ENCODE data around the gene MAP3K10. TPM values are rescaled to one million over a fixed set of nuclear protein-coding genes. Genes with fewer than 3 reads are reported as not detected.
"Not testable (repeated sequence)": the region's sequence is repeated elsewhere in the genome, so short reads cannot be mapped to it uniquely, and the experiment has no call there.

The MAP3K10 gene
- total and polyA plus RNA-seq, 4 experiments from 2014 or later = 2.0 to 30.2 (median 28.4) TPM; not detected in 1

- CTCF ChIA-PET (ENCODE audit: partially characterized antibody) = interaction anchor here (1.7 kb wide), 1 partner anchor 79 kb away, joined by 9 read pairs; no protein-coding TSS in a partner anchor
- peaks cover 0 to 3% of the 10 kb centered on the region in 2 donors for H3K36me3 Mint-ChIP-seq
- DNase-seq = peak in 4 of 5 donors; percentile 42 to 62 (median 53)
- Histone ChIP-seq H3K36me3 (ENCODE audit: insufficient read depth, low read length) (no peaks in the 10 kb centered on the region), H3K4me3 (ENCODE audit: low read length in 2 of 2) (no peak within 1 kb of the TSS), H3K9me3 (ENCODE audit: control insufficient read depth in 1 of 2, low read length in 2 of 2) (no peaks in the 10 kb centered on the region), H3K27me3 (ENCODE audit: insufficient read depth, low read length) (peaks cover 25% of the 10 kb centered on the region), H3K4me1 (ENCODE audit: insufficient read depth, low read length) (peaks cover 15% of the 10 kb centered on the region), H3K27ac (ENCODE audit: low read depth, low read length) (no peak within 1 kb of the TSS)
- peaks cover 7 to 15% (median 10%) of the 10 kb centered on the region in 4 donors for H3K4me1 Mint-ChIP-seq
- peaks cover 30 to 36% of the 10 kb centered on the region in 2 donors for H3K27me3 Mint-ChIP-seq
- peak within 1 kb of the TSS in 2 of 7 donors; percentile 42 to 65 for H3K27ac Mint-ChIP-seq
- H3K4me3 Mint-ChIP-seq = peak within 1 kb of the TSS in 1 of 8 donors; percentile 39
- peaks cover 0 to 3% (median 1%) of the 10 kb centered on the region in 8 donors for H3K9me3 Mint-ChIP-seq
- intact Hi-C loops (cut with micrococcal nuclease) = no loop called here
- POLR2A ChIA-PET (ENCODE audit: partially characterized antibody) = interaction anchor here (0.9 kb wide), 1 partner anchor 27 kb away, joined by 3 read pairs; the partner anchor contains the start of gene MAP3K10
Observed at GRCh38 chr19:40217934-40218890, 27.0 kb downstream of the MAP3K10 start, which contains the start of gene TTC9B. TSS of gene TTC9B (minus strand) at chr19:40218384. CDS start at chr19:40218381, 3 bp downstream.

GRCh38 chr19:40219029-40219428 is 27.8 kb downstream of the MAP3K10 start:
- H3K4me3 Mint-ChIP-seq; POLR2A ChIA-PET (ENCODE audit: partially characterized antibody): not testable (repeated sequence)
- CTCF ChIA-PET (ENCODE audit: partially characterized antibody) = interaction anchor here (1.7 kb wide), 1 partner anchor 79 kb away, joined by 9 read pairs; no protein-coding TSS in a partner anchor

GRCh38 chr19:40219721-40220276 is 28.6 kb downstream of the MAP3K10 start:
- no peak for DNase-seq
- Histone ChIP-seq H3K27ac (ENCODE audit: low read depth, low read length) (no peak overlapping the region), H3K9me3 (ENCODE audit: control insufficient read depth in 1 of 2, low read length in 2 of 2) (no peaks in the 10 kb centered on the region), H3K36me3 (ENCODE audit: insufficient read depth, low read length) (no peaks in the 10 kb centered on the region), H3K4me3 (ENCODE audit: low read length in 2 of 2) (no peak overlapping the region), H3K27me3 (ENCODE audit: insufficient read depth, low read length) (peaks cover 33% of the 10 kb centered on the region), H3K4me1 (ENCODE audit: insufficient read depth, low read length) (peaks cover 20% of the 10 kb centered on the region)
- intact Hi-C loops (cut with micrococcal nuclease) = no loop called here
- CTCF ChIA-PET (ENCODE audit: partially characterized antibody) = interaction anchor here (1.0 to 2.4 kb wide), 4 partner anchors 14 to 80 kb away, joined by 3 to 12 read pairs (median 4); no protein-coding TSS in a partner anchor
- Mint-ChIP-seq H3K27ac (peak overlapping the region in 1 of 7 donors; percentile 31), H3K9me3 (peaks cover 0 to 3% (median 2%) of the 10 kb centered on the region in 8 donors), H3K4me1 (peaks cover 7 to 15% (median 10%) of the 10 kb centered on the region in 4 donors), H3K27me3 (peaks cover 40 to 42% of the 10 kb centered on the region in 2 donors), H3K4me3 (no peak overlapping the region), H3K36me3 (no peaks in the 10 kb centered on the region)
- POLR2A ChIA-PET (ENCODE audit: partially characterized antibody) = no interaction called here

More at GRCh38 chr19:40219029-40219428, 27.8 kb downstream of the MAP3K10 start:
- Mint-ChIP-seq H3K27ac (peak overlapping the region in 2 of 7 donors; percentile 2 to 42), H3K27me3 (peaks cover 34 to 38% of the 10 kb centered on the region in 2 donors), H3K4me1 (peaks cover 7 to 15% (median 10%) of the 10 kb centered on the region in 4 donors)
- H3K27ac ChIP-seq (ENCODE audit: low read depth, low read length); DNase-seq; H3K9me3 Mint-ChIP-seq; H3K36me3 Mint-ChIP-seq; H3K36me3 ChIP-seq (ENCODE audit: insufficient read depth, low read length); H3K9me3 ChIP-seq (ENCODE audit: control insufficient read depth in 1 of 2, low read length in 2 of 2); intact Hi-C loops (cut with micrococcal nuclease); H3K4me3 ChIP-seq (ENCODE audit: low read length in 2 of 2): not testable (repeated sequence)
- peaks cover 26% of the 10 kb centered on the region for H3K27me3 ChIP-seq (ENCODE audit: insufficient read depth, low read length)
- peaks cover 20% of the 10 kb centered on the region for H3K4me1 ChIP-seq (ENCODE audit: insufficient read depth, low read length)

DNA sequence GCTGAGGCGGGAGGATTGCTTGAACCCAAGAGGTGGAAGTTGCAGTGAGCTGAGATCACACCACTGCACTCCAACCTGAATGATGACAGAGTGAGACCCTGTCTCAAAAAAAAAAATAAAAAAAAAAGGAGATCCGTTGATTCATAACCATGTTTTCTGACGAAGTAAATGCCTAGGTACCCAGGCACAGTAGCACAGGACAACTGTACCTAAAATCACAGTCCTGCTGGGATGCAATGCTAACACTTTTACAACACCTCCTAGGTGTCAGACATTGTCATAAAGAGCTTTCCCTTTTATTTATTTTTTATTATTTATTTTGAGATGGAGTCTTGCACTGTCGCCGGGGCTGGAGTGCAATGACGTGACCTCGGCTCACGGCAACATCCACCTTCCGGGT is 29.4 kb downstream of the MAP3K10 start:
- peaks cover 38% of the 10 kb centered on the region for H3K27me3 ChIP-seq (ENCODE audit: insufficient read depth, low read length)
- H3K36me3 Mint-ChIP-seq = peaks cover 0 to 5% of the 10 kb centered on the region in 2 donors
- ChIA-PET CTCF (ENCODE audit: partially characterized antibody) (interaction anchor here (1.0 to 2.4 kb wide), 5 partner anchors 15 to 81 kb away, joined by 3 to 12 read pairs (median 4); no protein-coding TSS in a partner anchor), POLR2A (ENCODE audit: partially characterized antibody) (no interaction called here)
- no peak overlapping the region for H3K27ac ChIP-seq (ENCODE audit: low read depth, low read length)
- H3K9me3 Mint-ChIP-seq = peaks cover 0 to 5% (median 2%) of the 10 kb centered on the region in 8 donors
- H3K36me3 ChIP-seq (ENCODE audit: insufficient read depth, low read length) = no peaks in the 10 kb centered on the region
- no peak overlapping the region for H3K4me3 ChIP-seq (ENCODE audit: low read length in 2 of 2)
- DNase-seq = no peak
- peaks cover 47 to 48% of the 10 kb centered on the region in 2 donors for H3K27me3 Mint-ChIP-seq
- H3K4me1 Mint-ChIP-seq = peaks cover 10 to 20% (median 15%) of the 10 kb centered on the region in 4 donors
- intact Hi-C loops (cut with micrococcal nuclease) = no loop called here
- H3K4me3 Mint-ChIP-seq = no peak overlapping the region
- no peaks in the 10 kb centered on the region for H3K9me3 ChIP-seq (ENCODE audit: control insufficient read depth in 1 of 2, low read length in 2 of 2)
- no peak overlapping the region for H3K27ac Mint-ChIP-seq
- peaks cover 22% of the 10 kb centered on the region for H3K4me1 ChIP-seq (ENCODE audit: insufficient read depth, low read length)

- Histone ChIP-seq H3K4me3 (ENCODE audit: low read length in 2 of 2) (no peak overlapping the region), H3K27ac (ENCODE audit: low read depth, low read length) (no peak overlapping the region), H3K9me3 (ENCODE audit: control insufficient read depth in 1 of 2, low read length in 2 of 2) (no peaks in the 10 kb centered on the region), H3K27me3 (ENCODE audit: insufficient read depth, low read length) (peaks cover 35% of the 10 kb centered on the region), H3K36me3 (ENCODE audit: insufficient read depth, low read length) (no peaks in the 10 kb centered on the region), H3K4me1 (ENCODE audit: insufficient read depth, low read length) (peaks cover 27% of the 10 kb centered on the region)
- H3K4me3 Mint-ChIP-seq = peak overlapping the region; percentile 3 to 86 (median 14)
- ChIA-PET CTCF (ENCODE audit: partially characterized antibody) (interaction anchor here (2.4 kb wide), 1 partner anchor 82 kb away, joined by 12 read pairs; no protein-coding TSS in a partner anchor), POLR2A (ENCODE audit: partially characterized antibody) (no interaction called here)
- H3K36me3 Mint-ChIP-seq = peaks cover 0 to 5% of the 10 kb centered on the region in 2 donors
- intact Hi-C loops (cut with micrococcal nuclease) = loop anchor here (1.0 kb wide), 2 partner anchors 78 to 83 kb away; no protein-coding TSS in a partner anchor
- H3K27me3 Mint-ChIP-seq = peaks cover 46 to 47% of the 10 kb centered on the region in 2 donors
- H3K9me3 Mint-ChIP-seq = peaks cover 0 to 5% (median 2%) of the 10 kb centered on the region in 8 donors
- H3K4me1 Mint-ChIP-seq = peaks cover 13 to 22% (median 15%) of the 10 kb centered on the region in 4 donors
- peak; percentile 80 to 84 (median 82) for DNase-seq
- peak overlapping the region in 6 of 7 donors; percentile 19 to 92 (median 58) for H3K27ac Mint-ChIP-seq
Observed at GRCh38 chr19:40221858-40222619, 30.8 kb downstream of the MAP3K10 start.

GRCh38 chr19:40223135-40223822 is 32.1 kb downstream of the MAP3K10 start:
- peaks cover 44 to 46% of the 10 kb centered on the region in 2 donors for H3K27me3 Mint-ChIP-seq
- H3K4me3 Mint-ChIP-seq = peak overlapping the region in 1 of 8 donors; percentile 73
- POLR2A ChIA-PET (ENCODE audit: partially characterized antibody) = no interaction called here
- H3K4me1 ChIP-seq (ENCODE audit: insufficient read depth, low read length) = peaks cover 21% of the 10 kb centered on the region
- H3K36me3 ChIP-seq (ENCODE audit: insufficient read depth, low read length) = no peaks in the 10 kb centered on the region
- H3K27ac ChIP-seq (ENCODE audit: low read depth, low read length) = no peak overlapping the region
- peaks cover 0 to 5% (median 2%) of the 10 kb centered on the region in 8 donors for H3K9me3 Mint-ChIP-seq
- H3K4me3 ChIP-seq (ENCODE audit: low read length in 2 of 2) = no peak overlapping the region
- peaks cover 28% of the 10 kb centered on the region for H3K27me3 ChIP-seq (ENCODE audit: insufficient read depth, low read length)
- H3K9me3 ChIP-seq (ENCODE audit: control insufficient read depth in 1 of 2, low read length in 2 of 2) = no peaks in the 10 kb centered on the region
- DNase-seq = peak; percentile 26 to 54 (median 38)
- H3K27ac Mint-ChIP-seq = no peak overlapping the region
- CTCF ChIA-PET (ENCODE audit: partially characterized antibody) = interaction anchor here (1.6 kb wide), 1 partner anchor 83 kb away, joined by 3 read pairs; no protein-coding TSS in a partner anchor
- intact Hi-C loops (cut with micrococcal nuclease) = no loop called here
- H3K36me3 Mint-ChIP-seq = peaks cover 0 to 5% of the 10 kb centered on the region in 2 donors
- peaks cover 13 to 26% (median 15%) of the 10 kb centered on the region in 4 donors for H3K4me1 Mint-ChIP-seq
